Measurements from ENCODE around the gene BPTF. TPM values are rescaled to one million over a fixed set of nuclear protein-coding genes. Genes with fewer than 3 reads are reported as not detected.
"Not testable (repeated sequence)": the region's sequence is repeated elsewhere in the genome, so short reads cannot be mapped to it uniquely, and the experiment has no call there.

BPTF gene
- total and polyA plus RNA-seq, 8 donors = 75.4 to 137 (median 126) TPM

- Histone ChIP-seq H3K27ac (no peak overlapping the region), H3K4me3 (no peak overlapping the region), H3K27me3 (no peaks in the 10 kb centered on the region), H3K36me3 (no peaks in the 10 kb centered on the region), H3K4me1 (peaks cover 0 to 7% of the 10 kb centered on the region in 2 donors), H3K9me3 (no peaks in the 10 kb centered on the region)
- intact Hi-C loops (cut with DNase I) = no loop called here
- no peak for ATAC-seq
- no peak for DNase-seq
- TF ChIP-seq CTCF (IDR thresholded peaks at IDR 0.05) = no peak
Observed at GRCh38 chr17:68015081-68015723, 189.9 kb downstream of the BPTF start.

- no peak for ATAC-seq
- intact Hi-C loops (cut with DNase I) = no loop called here
- H3K27me3 ChIP-seq = no peaks in the 10 kb centered on the region
- TF ChIP-seq CTCF (IDR thresholded peaks at IDR 0.05) = no peak
- no peak overlapping the region for H3K27ac ChIP-seq
- H3K36me3 ChIP-seq = no peaks in the 10 kb centered on the region
- no peak overlapping the region for H3K4me3 ChIP-seq
- no peaks in the 10 kb centered on the region for H3K9me3 ChIP-seq
- H3K4me1 ChIP-seq = peaks cover 0 to 9% of the 10 kb centered on the region in 2 donors
- no peak for DNase-seq
Observed at GRCh38 chr17:68016838-68017237, 191.5 kb downstream of the BPTF start.

- DNase-seq; H3K27ac ChIP-seq; H3K4me1 ChIP-seq; H3K9me3 ChIP-seq; H3K4me3 ChIP-seq; H3K36me3 ChIP-seq; intact Hi-C loops (cut with DNase I); ATAC-seq; H3K27me3 ChIP-seq: not testable (repeated sequence)
Observed at GRCh38 chr17:68018493-68018892, 193.2 kb downstream of the BPTF start.

- no peak for TF ChIP-seq CTCF (IDR thresholded peaks at IDR 0.05)
- Histone ChIP-seq H3K9me3 (no peaks in the 10 kb centered on the region), H3K27me3 (no peaks in the 10 kb centered on the region), H3K4me1 (peaks cover 0 to 9% of the 10 kb centered on the region in 2 donors), H3K4me3 (no peak overlapping the region), H3K36me3 (no peaks in the 10 kb centered on the region), H3K27ac (no peak overlapping the region)
- intact Hi-C loops (cut with DNase I) = no loop called here
- ATAC-seq (no peak), DNase-seq (no peak)
Observed at GRCh38 chr17:68019336-68019674, 194.0 kb downstream of the BPTF start.

- peak overlapping the region; percentile 54 to 56 for H3K4me3 ChIP-seq
- peak; percentile 39 to 79 for TF ChIP-seq CTCF (IDR thresholded peaks at IDR 0.05)
- H3K27me3 ChIP-seq = no peaks in the 10 kb centered on the region
- DNase-seq (peak; percentile 94 to 97 (median 96)), ATAC-seq (peak; percentile 98)
- H3K9me3 ChIP-seq = no peaks in the 10 kb centered on the region
- no peaks in the 10 kb centered on the region for H3K36me3 ChIP-seq
- intact Hi-C loops (cut with DNase I) = no loop called here
- H3K27ac ChIP-seq = peak overlapping the region; percentile 78 to 87
- H3K4me1 ChIP-seq = peaks cover 0 to 9% of the 10 kb centered on the region in 2 donors
Observed at GRCh38 chr17:68019675-68020408, 194.5 kb downstream of the BPTF start.

Data from left lung (tissue), 10 donors.